OCI-LY7 (cell line): ENCODE results near the gene PRSS38.

Experiments used
- EZH2phosphoT487 ChIP-seq: fragments of 200-600 bp; sonication (generic); IDR thresholded peaks from 2 replicates; pipeline ENCODE4 v1.6.1; 2018; ENCODE audit warnings: low read depth, borderline replicate concordance, mild to moderate bottlenecking, mixed run types, antibody characterized with exemption, low read length, moderate library complexity, mixed read lengths
- TF ChIP-seq, protein P1 (sequence below): fragments of 200-600 bp; sonication (generic); conservative IDR thresholded peaks from 2 replicates; pipeline ENCODE4 v1.5.1; 2014; ENCODE audit warnings: mild to moderate bottlenecking, antibody characterized with exemption, low read length, moderate library complexity, mixed read lengths

DNA sequence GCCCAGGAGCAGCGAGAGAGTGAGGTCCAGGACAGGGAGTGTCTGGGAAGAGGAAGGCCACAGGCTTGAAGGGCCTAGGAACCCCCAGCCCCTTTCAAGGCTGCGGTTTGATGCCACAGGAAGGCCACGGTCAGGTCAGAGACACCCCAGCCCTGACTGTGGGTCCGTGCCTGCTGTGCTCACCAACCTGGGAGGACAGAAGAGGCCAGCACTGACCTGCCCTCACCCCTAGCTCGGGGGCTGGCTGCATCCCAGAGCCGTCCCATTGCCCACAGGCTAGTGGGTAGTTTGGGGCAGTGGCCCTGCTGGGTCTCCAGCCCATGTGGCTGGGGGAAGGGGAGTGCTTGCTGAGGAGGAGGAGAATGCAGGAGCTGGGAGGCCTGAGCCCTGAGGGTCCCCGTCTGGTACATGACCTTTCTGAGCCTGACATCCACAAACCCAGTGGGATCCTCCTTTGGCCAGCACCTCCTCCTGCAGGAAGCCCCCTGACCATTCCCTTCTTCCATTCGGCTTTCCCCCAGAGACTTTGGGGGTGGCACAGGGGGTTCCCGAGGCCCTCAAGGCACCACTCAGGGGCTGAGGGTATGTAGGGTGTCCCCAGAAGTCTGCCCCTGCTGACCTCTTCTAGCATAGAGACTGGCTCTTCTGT, 77.9 kb downstream of the PRSS38 start:
- TF ChIP-seq, protein P1, sequence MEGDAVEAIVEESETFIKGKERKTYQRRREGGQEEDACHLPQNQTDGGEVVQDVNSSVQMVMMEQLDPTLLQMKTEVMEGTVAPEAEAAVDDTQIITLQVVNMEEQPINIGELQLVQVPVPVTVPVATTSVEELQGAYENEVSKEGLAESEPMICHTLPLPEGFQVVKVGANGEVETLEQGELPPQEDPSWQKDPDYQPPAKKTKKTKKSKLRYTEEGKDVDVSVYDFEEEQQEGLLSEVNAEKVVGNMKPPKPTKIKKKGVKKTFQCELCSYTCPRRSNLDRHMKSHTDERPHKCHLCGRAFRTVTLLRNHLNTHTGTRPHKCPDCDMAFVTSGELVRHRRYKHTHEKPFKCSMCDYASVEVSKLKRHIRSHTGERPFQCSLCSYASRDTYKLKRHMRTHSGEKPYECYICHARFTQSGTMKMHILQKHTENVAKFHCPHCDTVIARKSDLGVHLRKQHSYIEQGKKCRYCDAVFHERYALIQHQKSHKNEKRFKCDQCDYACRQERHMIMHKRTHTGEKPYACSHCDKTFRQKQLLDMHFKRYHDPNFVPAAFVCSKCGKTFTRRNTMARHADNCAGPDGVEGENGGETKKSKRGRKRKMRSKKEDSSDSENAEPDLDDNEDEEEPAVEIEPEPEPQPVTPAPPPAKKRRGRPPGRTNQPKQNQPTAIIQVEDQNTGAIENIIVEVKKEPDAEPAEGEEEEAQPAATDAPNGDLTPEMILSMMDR: no peak
- TF ChIP-seq EZH2phosphoT487: no peak
